DMS79 (cell line): ENCODE measurements around the gene PFKFB2.

Source experiments
- DNase-seq: peaks from one replicate; lab custom pipeline; 2025; lab: John Stamatoyannopoulos, UW

Gene PFKFB2

GRCh38 chr1:207021876-207022596, 31.0 kb upstream of the PFKFB2 start:
- no peak for DNase-seq

GRCh38 chr1:207022996-207023679, 29.9 kb upstream of the PFKFB2 start:
- no peak for DNase-seq

- DNase-seq, result no peak
These were observed 28.6 kb upstream of the PFKFB2 start for GRCh38 chr1:207024202-207025145.

GRCh38 chr1:207025146-207025880, 27.8 kb upstream of the PFKFB2 start:
- DNase-seq, result no peak

- DNase-seq, result no peak
These were observed 27.0 kb upstream of the PFKFB2 start for GRCh38 chr1:207026104-207026534.

GRCh38 chr1:207027206-207027777, 25.8 kb upstream of the PFKFB2 start:
- DNase-seq, result no peak

GRCh38 chr1:207027921-207028320, 25.2 kb upstream of the PFKFB2 start:
- DNase-seq, result no peak

GRCh38 chr1:207028884-207029650, 24.0 kb upstream of the PFKFB2 start:
- DNase-seq, result no peak

- DNase-seq, result no peak
These were observed 23.2 kb upstream of the PFKFB2 start for GRCh38 chr1:207029701-207030521.

GRCh38 chr1:207030522-207031009, 22.5 kb upstream of the PFKFB2 start:
- no peak for DNase-seq

GRCh38 chr1:207031016-207031415, 22.1 kb upstream of the PFKFB2 start:
- no peak for DNase-seq

- no peak for DNase-seq
These were observed 21.3 kb upstream of the PFKFB2 start for GRCh38 chr1:207031632-207032264.

- no peak for DNase-seq
These were observed 20.5 kb upstream of the PFKFB2 start, which contains the start of gene C1orf116 for GRCh38 chr1:207032528-207033017. TSS of gene C1orf116 (minus strand) at chr1:207032756. CDS start at chr1:207027598, 5,158 bp downstream.

- DNase-seq, result no peak
These were observed 19.8 kb upstream of the PFKFB2 start for GRCh38 chr1:207033302-207033701.

- no peak for DNase-seq
These were observed 18.9 kb upstream of the PFKFB2 start for GRCh38 chr1:207034208-207034607.

GRCh38 chr1:207034998-207035397, 18.1 kb upstream of the PFKFB2 start:
- no peak for DNase-seq

- no peak for DNase-seq
These were observed 17.1 kb upstream of the PFKFB2 start for GRCh38 chr1:207035877-207036551.

GRCh38 chr1:207036865-207037264, 16.2 kb upstream of the PFKFB2 start:
- no peak for DNase-seq
